Thyroid gland (tissue), 4 donors: ENCODE measurements around the gene PDLIM1.

Source experiments
- POLR2A ChIP-seq, 2 donors: fragments of 450-650 bp; IDR thresholded peaks; one replicate each; pipeline ENCODE4 v1.6.1; 2017; ENCODE audit warnings: antibody characterized with exemption in 2 of 2, mild to moderate bottlenecking in 2 of 2, moderate library complexity in 1 of 2
- TF ChIP-seq, protein P1 (sequence below), 6 experiments: fragments of 200-600 bp in 3 of 6; fragments of 450-650 bp in 3 of 6; sonication (generic) in 3 of 6; IDR thresholded peaks; one replicate each; pipeline ENCODE4 v1.5.1; 2016 to 2019; ENCODE audit warnings: antibody characterized with exemption in 6 of 6, mild to moderate bottlenecking in 2 of 6, inconsistent platforms in 1 of 6, moderate library complexity in 1 of 6

DNA sequence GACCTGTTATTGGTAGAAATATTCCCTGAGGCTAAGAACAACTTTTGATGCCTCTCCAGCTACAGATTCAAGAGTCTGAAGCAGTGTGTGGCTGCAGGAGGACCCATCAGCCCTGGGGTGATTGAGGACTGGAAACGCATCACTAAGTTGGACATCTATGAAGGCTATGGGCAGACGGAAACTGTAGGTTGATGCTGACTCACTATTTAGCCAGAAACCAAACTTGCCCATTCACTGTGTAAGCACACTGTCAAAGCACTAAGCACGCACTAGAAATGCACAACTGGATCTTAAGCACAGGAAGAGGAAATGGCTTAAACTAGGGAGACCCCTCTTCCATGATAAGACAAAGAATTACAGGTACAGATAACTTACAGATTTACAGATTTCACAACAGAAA, 76.0 kb downstream of the PDLIM1 start:
- TF ChIP-seq, protein P1, sequence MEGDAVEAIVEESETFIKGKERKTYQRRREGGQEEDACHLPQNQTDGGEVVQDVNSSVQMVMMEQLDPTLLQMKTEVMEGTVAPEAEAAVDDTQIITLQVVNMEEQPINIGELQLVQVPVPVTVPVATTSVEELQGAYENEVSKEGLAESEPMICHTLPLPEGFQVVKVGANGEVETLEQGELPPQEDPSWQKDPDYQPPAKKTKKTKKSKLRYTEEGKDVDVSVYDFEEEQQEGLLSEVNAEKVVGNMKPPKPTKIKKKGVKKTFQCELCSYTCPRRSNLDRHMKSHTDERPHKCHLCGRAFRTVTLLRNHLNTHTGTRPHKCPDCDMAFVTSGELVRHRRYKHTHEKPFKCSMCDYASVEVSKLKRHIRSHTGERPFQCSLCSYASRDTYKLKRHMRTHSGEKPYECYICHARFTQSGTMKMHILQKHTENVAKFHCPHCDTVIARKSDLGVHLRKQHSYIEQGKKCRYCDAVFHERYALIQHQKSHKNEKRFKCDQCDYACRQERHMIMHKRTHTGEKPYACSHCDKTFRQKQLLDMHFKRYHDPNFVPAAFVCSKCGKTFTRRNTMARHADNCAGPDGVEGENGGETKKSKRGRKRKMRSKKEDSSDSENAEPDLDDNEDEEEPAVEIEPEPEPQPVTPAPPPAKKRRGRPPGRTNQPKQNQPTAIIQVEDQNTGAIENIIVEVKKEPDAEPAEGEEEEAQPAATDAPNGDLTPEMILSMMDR (IDR thresholded peaks at IDR 0.05) = no peak
- TF ChIP-seq POLR2A (IDR thresholded peaks at IDR 0.05) = no peak
